Endodermal cell (in vitro differentiated cells): ENCODE measurements around the gene CCDC183. TPM values are rescaled to one million over a fixed set of nuclear protein-coding genes. Genes with fewer than 3 reads are reported as not detected.
"Not testable (repeated sequence)": the region's sequence is repeated elsewhere in the genome, so short reads cannot be mapped to it uniquely, and the experiment has no call there.

Source experiments
- DNase-seq: peaks from one replicate; pipeline ENCODE4 v3.0.0-alpha.2; 2017
- H3K27ac ChIP-seq: 2 replicates; pipeline ENCODE4 v1.5.1; 2013; ENCODE audit warnings: mild to moderate bottlenecking, low read depth, low read length, moderate library complexity
- H3K27me3 ChIP-seq: 2 replicates; pipeline ENCODE4 v1.6.1; 2013; ENCODE audit warnings: mild to moderate bottlenecking, low read length, moderate library complexity; ENCODE audit not compliant: insufficient read depth, control insufficient read depth, poor library complexity, severe bottlenecking
- H3K36me3 ChIP-seq: 2 replicates; pipeline ENCODE4 v1.7.0; 2013; ENCODE audit warnings: mild to moderate bottlenecking, low read length, moderate library complexity; ENCODE audit not compliant: control insufficient read depth, insufficient read depth
- H3K4me1 ChIP-seq: one replicate; pipeline ENCODE4 v1.7.0; 2013; ENCODE audit warnings: low read length; ENCODE audit not compliant: control insufficient read depth, insufficient read depth
- H3K4me3 ChIP-seq: 2 replicates; pipeline ENCODE4 v1.5.1; 2013; ENCODE audit warnings: mild to moderate bottlenecking, low read length, moderate library complexity
- H3K9ac ChIP-seq: 2 replicates; pipeline ENCODE4 v1.6.1; 2013; ENCODE audit warnings: mild to moderate bottlenecking, low read length, moderate library complexity; ENCODE audit not compliant: poor library complexity, severe bottlenecking; ENCODE audit errors: extremely low read depth
- H3K9me3 ChIP-seq: 2 replicates; pipeline ENCODE4 v1.6.1; 2013; ENCODE audit warnings: mild to moderate bottlenecking, low read length, moderate library complexity; ENCODE audit not compliant: control insufficient read depth
- H3K27ac Mint-ChIP-seq: 2 replicates; pipeline ENCODE4 v1.8.0; 2020; ENCODE audit warnings: mixed read lengths
- H3K27me3 Mint-ChIP-seq: 2 replicates; pipeline ENCODE4 v1.8.0; 2021; ENCODE audit warnings: mild to moderate bottlenecking, mixed read lengths; ENCODE audit not compliant: insufficient read depth
- H3K36me3 Mint-ChIP-seq: 2 replicates; pipeline ENCODE4 v1.8.0; 2020; ENCODE audit warnings: low read depth, mixed read lengths
- H3K4me1 Mint-ChIP-seq: 2 replicates; pipeline ENCODE4 v1.8.0; 2020; ENCODE audit warnings: mixed read lengths
- H3K4me3 Mint-ChIP-seq: 2 replicates; pipeline ENCODE4 v1.8.0; 2020; ENCODE audit warnings: mild to moderate bottlenecking, moderate library complexity, mixed read lengths
- H3K9me3 Mint-ChIP-seq: 2 replicates; pipeline ENCODE4 v1.8.0; 2020; ENCODE audit warnings: mild to moderate bottlenecking, mixed read lengths
- WGBS, 2 experiments: methylation state at CpG; one replicate each; pipeline versions ENCODE4 v1.1.5 to v1.1.7; 2013; ENCODE audit warnings: missing lambda C conversion rate in 2 of 2, mixed read lengths in 1 of 2; ENCODE audit not compliant: insufficient coverage in 1 of 2, insufficient read length in 1 of 2; 5-methylcytosine and 5-hydroxymethylcytosine counted together
- total RNA-seq, 2 donors: library from RNA; stranded (reverse); fragmentation: NEBNext Ultra II Directional in 1 of 2; extraction: Animal tissue kit (Norgen Biotek cat#: 25700) in 1 of 2; gene quantifications; 2 replicates in 1 of 2; 3 replicates in 1 of 2; pipeline ENCODE4 v1.2.1, GENCODE V29; 2021
- TF ChIP-seq, protein P1 (sequence below): fragments of 200-600 bp; sonication (generic); conservative IDR thresholded peaks from 2 replicates; pipeline ENCODE4 v1.5.0; 2021; ENCODE audit warnings: antibody characterized with exemption, mild to moderate bottlenecking

The CCDC183 gene
- total RNA-seq, 2 donors from 2014 or later: 10.9 to 13.4 TPM

DNA sequence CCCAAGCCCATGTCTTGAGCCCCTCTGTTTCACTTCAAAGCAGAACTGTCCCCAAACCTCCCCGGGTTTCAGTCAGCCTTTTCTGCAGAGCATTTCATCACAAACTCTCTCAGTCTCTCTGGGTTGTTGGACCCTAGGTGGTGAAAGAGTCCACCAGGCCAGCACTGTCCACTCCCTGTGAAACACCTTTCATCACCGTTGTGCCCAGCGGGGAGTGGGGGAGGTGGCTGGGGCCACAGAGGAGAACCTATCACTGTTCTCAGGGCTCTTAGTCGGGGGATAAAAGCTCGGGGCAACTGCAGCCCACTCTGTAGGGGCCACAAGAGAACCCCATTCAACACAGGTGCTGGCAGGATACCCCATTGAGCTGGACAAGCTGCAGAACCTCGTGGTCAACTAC is 6.2 kb downstream of the CCDC183 start:
- peaks cover 4% of the 10 kb centered on the region for H3K4me1 Mint-ChIP-seq
- TF ChIP-seq, protein P1, sequence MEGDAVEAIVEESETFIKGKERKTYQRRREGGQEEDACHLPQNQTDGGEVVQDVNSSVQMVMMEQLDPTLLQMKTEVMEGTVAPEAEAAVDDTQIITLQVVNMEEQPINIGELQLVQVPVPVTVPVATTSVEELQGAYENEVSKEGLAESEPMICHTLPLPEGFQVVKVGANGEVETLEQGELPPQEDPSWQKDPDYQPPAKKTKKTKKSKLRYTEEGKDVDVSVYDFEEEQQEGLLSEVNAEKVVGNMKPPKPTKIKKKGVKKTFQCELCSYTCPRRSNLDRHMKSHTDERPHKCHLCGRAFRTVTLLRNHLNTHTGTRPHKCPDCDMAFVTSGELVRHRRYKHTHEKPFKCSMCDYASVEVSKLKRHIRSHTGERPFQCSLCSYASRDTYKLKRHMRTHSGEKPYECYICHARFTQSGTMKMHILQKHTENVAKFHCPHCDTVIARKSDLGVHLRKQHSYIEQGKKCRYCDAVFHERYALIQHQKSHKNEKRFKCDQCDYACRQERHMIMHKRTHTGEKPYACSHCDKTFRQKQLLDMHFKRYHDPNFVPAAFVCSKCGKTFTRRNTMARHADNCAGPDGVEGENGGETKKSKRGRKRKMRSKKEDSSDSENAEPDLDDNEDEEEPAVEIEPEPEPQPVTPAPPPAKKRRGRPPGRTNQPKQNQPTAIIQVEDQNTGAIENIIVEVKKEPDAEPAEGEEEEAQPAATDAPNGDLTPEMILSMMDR: no peak
- no peaks in the 10 kb centered on the region for H3K9me3 Mint-ChIP-seq
- DNase-seq: no peak
- Histone ChIP-seq H3K9ac (no peak overlapping the region), H3K27me3 (no peaks in the 10 kb centered on the region), H3K4me1 (no peaks in the 10 kb centered on the region), H3K27ac (no peak overlapping the region), H3K4me3 (no peak overlapping the region), H3K36me3 (peaks cover 13% of the 10 kb centered on the region), H3K9me3 (no peaks in the 10 kb centered on the region)
- H3K4me3 Mint-ChIP-seq: no peak overlapping the region
- WGBS, 2 experiments: 88 to 96% methylated on average over 6 of the region's 6 CpGs
- H3K27ac Mint-ChIP-seq: peak overlapping the region; percentile 17
- peaks cover 27% of the 10 kb centered on the region for H3K36me3 Mint-ChIP-seq
- peaks cover 25% of the 10 kb centered on the region for H3K27me3 Mint-ChIP-seq

DNA sequence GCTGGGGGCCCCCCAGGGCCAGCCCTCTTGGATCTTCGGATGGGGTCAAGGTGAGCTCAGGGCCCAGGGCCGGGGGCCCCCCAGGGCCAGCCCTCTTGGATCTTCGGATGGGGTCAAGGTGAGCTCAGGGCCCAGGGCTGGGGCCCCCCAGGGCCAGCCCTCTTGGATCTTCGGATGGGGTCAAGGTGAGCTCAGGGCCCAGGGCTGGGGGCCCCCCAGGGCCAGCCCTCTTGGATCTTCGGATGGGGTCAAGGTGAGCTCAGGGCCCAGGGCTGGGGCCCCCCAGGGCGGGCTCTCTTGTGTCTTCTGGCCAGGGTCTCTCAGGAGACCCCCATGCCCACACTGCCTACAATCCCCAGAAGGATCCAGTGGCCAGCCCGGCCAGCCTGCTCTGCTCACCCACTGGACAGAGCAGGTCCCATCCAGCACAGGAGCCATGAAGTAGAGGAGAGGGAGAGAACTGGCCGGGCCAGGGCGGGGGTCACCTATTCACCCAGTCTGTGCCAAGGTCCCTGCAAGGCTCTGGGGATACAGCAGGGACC is 6.9 kb downstream of the CCDC183 start:
- H3K27ac Mint-ChIP-seq, H3K4me3 ChIP-seq, H3K27me3 ChIP-seq, H3K9me3 Mint-ChIP-seq, H3K9ac ChIP-seq, H3K27ac ChIP-seq, H3K4me3 Mint-ChIP-seq, H3K4me1 ChIP-seq, DNase-seq, H3K9me3 ChIP-seq, H3K4me1 Mint-ChIP-seq: not testable (repeated sequence)
- peaks cover 13% of the 10 kb centered on the region for H3K36me3 ChIP-seq
- peaks cover 27% of the 10 kb centered on the region for H3K36me3 Mint-ChIP-seq
- WGBS, 2 experiments: 95 to 100% methylated on average over 2 to 8 of the region's 9 CpGs
- peaks cover 24% of the 10 kb centered on the region for H3K27me3 Mint-ChIP-seq

DNA sequence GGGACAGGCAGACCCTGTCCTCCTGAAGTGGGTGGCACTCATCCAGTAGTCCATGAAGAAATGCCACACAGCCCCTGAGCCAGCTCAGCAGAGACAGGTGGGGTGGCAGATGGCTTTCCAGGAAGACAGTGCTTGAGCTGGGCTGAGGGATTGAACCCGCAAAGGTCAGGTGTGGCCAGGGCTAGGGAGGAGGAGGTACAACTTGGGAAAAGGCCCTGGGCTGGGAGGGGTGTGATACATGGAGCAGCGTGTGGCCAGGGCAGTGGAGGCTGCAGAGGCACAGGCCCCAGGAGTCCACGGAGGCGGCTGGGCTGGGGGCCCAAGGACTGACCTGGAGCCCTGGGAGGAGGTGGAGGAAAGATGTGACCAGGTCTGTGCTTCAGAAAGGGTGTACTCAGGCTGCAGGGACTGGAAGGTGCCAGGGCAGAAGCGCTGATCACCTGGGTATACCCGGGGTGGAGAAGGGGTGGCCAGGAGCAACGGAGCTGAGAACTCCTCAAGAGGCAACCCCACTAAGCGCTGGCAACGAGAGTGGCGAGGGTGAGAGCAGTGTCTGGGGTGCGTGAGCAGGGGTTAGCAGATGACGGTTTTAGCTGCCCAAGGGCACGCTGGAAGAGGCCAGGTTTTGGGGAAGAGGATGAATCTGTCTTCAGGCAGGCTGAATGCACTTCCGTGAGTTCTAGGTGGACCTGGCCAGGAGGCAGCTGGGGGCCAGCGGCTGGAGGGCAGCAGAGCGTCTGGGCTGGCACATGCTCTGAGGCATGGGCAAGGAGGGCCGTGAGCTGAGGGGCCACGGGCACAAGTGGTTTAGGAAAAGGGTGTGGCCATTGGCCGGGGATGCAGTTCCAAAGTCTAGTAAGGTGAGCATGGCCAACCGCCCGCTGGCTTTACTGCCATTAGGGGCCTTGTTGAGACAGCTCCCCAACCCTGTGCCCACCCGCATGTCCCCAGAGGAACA is 7.7 kb downstream of the CCDC183 start:
- Mint-ChIP-seq H3K27me3 (peaks cover 22% of the 10 kb centered on the region), H3K4me1 (peaks cover 4% of the 10 kb centered on the region), H3K36me3 (peaks cover 27% of the 10 kb centered on the region), H3K4me3 (no peak overlapping the region), H3K27ac (no peak overlapping the region), H3K9me3 (no peaks in the 10 kb centered on the region)
- peaks cover 13% of the 10 kb centered on the region for H3K36me3 ChIP-seq
- no peak overlapping the region for H3K9ac ChIP-seq
- no peaks in the 10 kb centered on the region for H3K4me1 ChIP-seq
- 95 to 97% methylated on average over 16 to 22 of the region's 22 CpGs for WGBS, 2 experiments
- H3K4me3 ChIP-seq: no peak overlapping the region
- no peaks in the 10 kb centered on the region for H3K9me3 ChIP-seq
- H3K27me3 ChIP-seq: no peaks in the 10 kb centered on the region
- no peak overlapping the region for H3K27ac ChIP-seq
- TF ChIP-seq, protein P1: no peak
- DNase-seq: no peak
